ENCODE results near the gene ZNF536. TPM values are rescaled to one million over a fixed set of nuclear protein-coding genes. Genes with fewer than 3 reads are reported as not detected.
A peak's percentile ranks its signal among the peaks of the same experiment; 100 is the strongest.

ZNF536 gene
- total RNA-seq, 1 donor from 2014 or later = 0.43 TPM

GRCh38 chr19:30391554-30392551 is 19.7 kb downstream of the ZNF536 start:
- no peak overlapping the region for H3K4me3 Mint-ChIP-seq (ENCODE audit: unreplicated experiment)
- no peaks in the 10 kb centered on the region for H3K27me3 ChIP-seq (ENCODE audit: insufficient read depth, low read length)
- peak overlapping the region; percentile 3 for H3K4me2 ChIP-seq (ENCODE audit: low read length)
- peaks cover 23% of the 10 kb centered on the region for H3K4me1 Mint-ChIP-seq (ENCODE audit: low read depth, unreplicated experiment)
- H4K20me1 ChIP-seq (ENCODE audit: insufficient read depth, low read length) = no peaks in the 10 kb centered on the region
- no peak overlapping the region for H3K27ac ChIP-seq (ENCODE audit: low read depth, low read length)
- no peaks in the 10 kb centered on the region for H3K79me2 ChIP-seq (ENCODE audit: insufficient read depth, low read length)
- H3K27me3 Mint-ChIP-seq (ENCODE audit: low read depth, unreplicated experiment) = peaks cover 67% of the 10 kb centered on the region
- no peaks in the 10 kb centered on the region for H3K36me3 Mint-ChIP-seq (ENCODE audit: low read depth, unreplicated experiment)
- no peaks in the 10 kb centered on the region for H3K36me3 ChIP-seq (ENCODE audit: insufficient read depth, low read length)
- H3K4me3 ChIP-seq (ENCODE audit: insufficient read depth, low read depth, low read length) = no peak overlapping the region
- no peak for TF ChIP-seq CTCF (IDR thresholded peaks at IDR 0.05; ENCODE audit: insufficient read depth, low read depth, low read length)
- no peak for TF ChIP-seq EZH2 (IDR thresholded peaks at IDR 0.05; ENCODE audit: insufficient read depth, low read length)
- H3K9me3 Mint-ChIP-seq (ENCODE audit: unreplicated experiment) = no peaks in the 10 kb centered on the region
- no peak overlapping the region for H2AFZ ChIP-seq (ENCODE audit: low read depth, low read length)
- peak; percentile 10 for DNase-seq (ENCODE audit: low read depth)
- no peaks in the 10 kb centered on the region for H3K4me1 ChIP-seq (ENCODE audit: insufficient read depth, low read length)
- FAIRE-seq = no peak
- no peak overlapping the region for H3K27ac Mint-ChIP-seq (ENCODE audit: unreplicated experiment)
- H3K9ac ChIP-seq (ENCODE audit: low read length) = no peak overlapping the region
- H3K9me3 ChIP-seq (ENCODE audit: insufficient read depth, low read depth, low read length) = peaks cover 6% of the 10 kb centered on the region

GRCh38 chr19:30393046-30393445 is 20.9 kb downstream of the ZNF536 start:
- Mint-ChIP-seq H3K4me3 (ENCODE audit: unreplicated experiment) (peak overlapping the region; percentile 4), H3K9me3 (ENCODE audit: unreplicated experiment) (no peaks in the 10 kb centered on the region)

More at GRCh38 chr19:30393046-30393445, 20.9 kb downstream of the ZNF536 start:
- peaks cover 23% of the 10 kb centered on the region for H3K4me1 Mint-ChIP-seq (ENCODE audit: low read depth, unreplicated experiment)
- FAIRE-seq (no peak), DNase-seq (ENCODE audit: low read depth) (no peak)
- Histone ChIP-seq H3K79me2 (ENCODE audit: insufficient read depth, low read length) (no peaks in the 10 kb centered on the region), H3K4me3 (ENCODE audit: insufficient read depth, low read depth, low read length) (no peak overlapping the region), H2AFZ (ENCODE audit: low read depth, low read length) (no peak overlapping the region), H4K20me1 (ENCODE audit: insufficient read depth, low read length) (no peaks in the 10 kb centered on the region), H3K9me3 (ENCODE audit: insufficient read depth, low read depth, low read length) (peaks cover 6% of the 10 kb centered on the region), H3K36me3 (ENCODE audit: insufficient read depth, low read length) (no peaks in the 10 kb centered on the region), H3K9ac (ENCODE audit: low read length) (no peak overlapping the region), H3K4me1 (ENCODE audit: insufficient read depth, low read length) (no peaks in the 10 kb centered on the region), H3K27me3 (ENCODE audit: insufficient read depth, low read length) (no peaks in the 10 kb centered on the region), H3K27ac (ENCODE audit: low read depth, low read length) (no peak overlapping the region), H3K4me2 (ENCODE audit: low read length) (no peak overlapping the region)
- H3K36me3 Mint-ChIP-seq (ENCODE audit: low read depth, unreplicated experiment) = no peaks in the 10 kb centered on the region
- TF ChIP-seq CTCF (IDR thresholded peaks at IDR 0.05; ENCODE audit: insufficient read depth, low read depth, low read length) = no peak
- TF ChIP-seq EZH2 (IDR thresholded peaks at IDR 0.05; ENCODE audit: insufficient read depth, low read length) = no peak
- H3K27ac Mint-ChIP-seq (ENCODE audit: unreplicated experiment) = no peak overlapping the region
- peaks cover 63% of the 10 kb centered on the region for H3K27me3 Mint-ChIP-seq (ENCODE audit: low read depth, unreplicated experiment)

All from astrocyte (in vitro differentiated cells and primary cell).